ENCODE data around the gene LSAMP.

Gene LSAMP

DNA sequence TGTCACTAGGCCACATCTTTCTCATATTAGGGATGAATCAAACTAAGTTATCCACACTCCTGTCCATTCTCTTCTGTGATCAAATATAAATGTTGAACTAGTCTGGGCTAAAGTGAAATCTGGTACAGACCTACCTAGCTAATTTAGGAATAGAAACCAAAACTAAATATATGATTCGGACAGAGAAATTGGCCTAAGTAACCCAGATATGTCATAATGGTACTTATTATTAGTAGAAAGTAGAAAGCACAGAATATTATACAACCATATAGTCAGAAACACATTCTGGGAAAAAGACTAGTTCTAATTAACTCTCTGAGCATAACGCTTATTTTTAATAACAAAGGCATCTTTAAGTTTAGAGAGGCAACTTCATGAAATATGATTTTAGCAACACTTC, 389.0 kb downstream of the LSAMP start:
- no peak for DNase-seq (ENCODE audit: low read depth, low spot score)

DNA sequence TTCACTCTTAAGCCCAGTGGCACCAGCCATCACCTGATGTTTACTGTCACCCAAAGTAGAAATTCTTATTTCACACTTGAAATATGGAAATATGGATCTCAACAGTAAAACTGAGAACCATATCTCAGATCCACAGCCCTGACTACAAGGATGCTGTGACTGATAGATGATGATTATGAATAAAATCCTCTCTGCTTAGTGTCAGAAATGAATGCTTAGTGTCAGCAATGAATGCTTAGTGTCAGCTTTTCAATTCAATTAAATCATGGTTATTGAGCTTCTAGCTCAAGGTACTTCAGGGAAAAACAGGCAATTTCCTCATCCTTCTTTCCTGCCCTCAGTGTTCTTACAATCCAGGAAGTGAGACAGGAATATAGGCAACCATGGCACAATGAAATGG, 392.3 kb downstream of the LSAMP start:
- DNase-seq (ENCODE audit: low read depth, low spot score), result no peak

DNA sequence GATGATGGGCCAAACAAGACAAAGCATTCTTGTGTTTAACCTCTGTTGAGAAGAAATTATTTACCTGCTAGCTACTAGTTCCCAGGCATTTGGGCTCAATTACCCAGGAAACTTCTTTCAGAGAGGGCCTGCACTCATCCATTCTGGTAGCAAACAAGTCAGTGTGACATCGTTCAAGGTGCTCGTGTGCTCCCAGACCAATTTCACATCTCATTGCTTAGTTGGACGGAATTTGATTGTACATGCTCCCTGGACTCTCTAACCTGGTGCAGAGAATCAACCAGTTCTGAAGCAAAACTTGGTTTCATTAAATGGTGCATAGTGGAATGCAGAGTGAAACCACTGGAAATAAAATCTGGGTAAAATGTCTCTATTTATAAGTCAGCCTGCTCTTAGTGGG, 392.7 kb downstream of the LSAMP start:
- no peak for DNase-seq (ENCODE audit: low read depth, low spot score)

DNA sequence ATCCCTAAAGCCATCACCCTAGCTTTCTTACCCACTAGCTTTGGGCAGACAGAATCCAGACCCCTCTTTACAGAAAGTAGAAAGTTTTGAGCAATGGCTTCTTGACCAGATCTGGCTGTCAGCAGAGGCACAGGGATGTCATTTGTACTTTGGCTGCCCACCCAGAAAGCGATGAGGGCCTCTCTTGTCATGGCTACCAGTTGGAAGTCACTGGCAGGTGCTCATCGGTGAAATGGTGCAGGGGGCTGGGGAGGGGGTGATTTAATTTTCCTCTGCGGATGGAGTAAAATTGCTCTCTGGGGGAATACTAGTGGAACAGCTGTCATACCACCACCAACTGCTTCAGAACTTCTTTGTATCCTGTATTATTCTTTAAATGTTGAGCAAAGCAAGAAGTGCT, 393.7 kb downstream of the LSAMP start:
- DNase-seq (ENCODE audit: low read depth, low spot score), result no peak

DNA sequence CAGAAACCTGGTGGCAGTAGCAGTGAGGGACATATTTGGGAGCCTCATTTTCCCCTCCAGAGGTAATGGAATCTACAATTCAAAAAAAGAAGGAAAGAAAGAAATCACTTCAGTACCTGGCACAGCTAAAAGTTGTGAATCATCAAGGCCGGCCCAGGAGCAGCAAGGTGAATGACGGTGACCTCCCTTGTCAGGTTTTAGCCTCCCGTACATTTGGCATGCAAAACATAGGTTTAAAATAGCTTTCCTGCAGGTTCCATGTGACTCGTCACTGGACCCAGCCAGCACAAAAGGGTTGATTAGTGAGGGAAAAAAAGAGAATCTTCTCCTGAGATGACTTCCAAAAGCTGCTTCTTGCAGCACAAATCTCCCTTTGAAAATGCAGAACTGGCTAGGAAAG, 394.2 kb downstream of the LSAMP start:
- DNase-seq (ENCODE audit: low read depth, low spot score), result no peak

DNA sequence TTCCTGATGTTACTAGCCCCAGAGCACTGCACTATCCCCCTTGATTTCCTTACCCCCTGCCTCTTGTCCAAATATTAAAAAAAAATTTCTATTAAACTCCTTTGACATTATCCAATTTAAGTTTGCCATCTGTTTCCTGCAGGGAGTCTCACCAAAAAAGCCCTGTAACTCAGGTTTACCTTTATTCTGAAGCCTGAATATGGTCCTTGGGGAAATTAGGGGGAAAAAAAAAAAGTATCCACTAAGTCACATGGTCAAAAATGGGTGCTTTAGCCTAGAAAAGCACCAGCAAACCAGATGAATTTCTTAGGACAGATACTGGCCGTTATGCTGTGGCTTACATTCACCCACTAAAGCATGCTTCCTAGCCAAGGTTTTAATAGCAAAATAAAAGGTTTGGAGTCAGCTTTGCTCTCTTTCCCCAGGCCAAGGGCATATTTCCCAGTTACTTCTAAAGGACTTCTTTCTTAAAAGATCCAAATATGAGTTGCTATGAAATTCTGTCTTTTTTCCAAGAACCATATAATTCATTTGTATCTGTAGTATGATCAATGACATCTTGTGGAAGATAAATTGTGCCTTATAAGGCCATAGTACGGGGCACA, 394.9 kb downstream of the LSAMP start:
- DNase-seq (ENCODE audit: low read depth, low spot score), result no peak

DNA sequence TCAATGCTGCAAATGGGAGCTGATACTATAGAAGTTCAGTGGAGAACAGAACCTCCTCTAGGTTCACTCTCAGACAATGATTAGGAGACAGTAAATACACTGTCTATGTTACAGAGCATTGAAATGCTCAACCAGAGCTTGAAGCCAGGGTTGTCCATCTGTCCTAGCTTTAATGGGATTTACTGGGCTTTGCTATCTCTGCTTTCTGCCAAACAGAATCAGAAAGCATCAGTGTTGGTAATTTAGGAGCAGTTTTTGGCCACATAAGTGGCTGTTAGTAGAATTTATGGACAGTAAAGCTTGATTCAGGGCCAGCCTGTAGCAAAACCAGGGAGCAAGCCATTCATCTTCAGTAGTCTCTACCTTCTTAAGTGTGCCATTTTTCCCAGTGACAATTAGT, 396.3 kb downstream of the LSAMP start:
- DNase-seq (ENCODE audit: low read depth, low spot score), result no peak

DNA sequence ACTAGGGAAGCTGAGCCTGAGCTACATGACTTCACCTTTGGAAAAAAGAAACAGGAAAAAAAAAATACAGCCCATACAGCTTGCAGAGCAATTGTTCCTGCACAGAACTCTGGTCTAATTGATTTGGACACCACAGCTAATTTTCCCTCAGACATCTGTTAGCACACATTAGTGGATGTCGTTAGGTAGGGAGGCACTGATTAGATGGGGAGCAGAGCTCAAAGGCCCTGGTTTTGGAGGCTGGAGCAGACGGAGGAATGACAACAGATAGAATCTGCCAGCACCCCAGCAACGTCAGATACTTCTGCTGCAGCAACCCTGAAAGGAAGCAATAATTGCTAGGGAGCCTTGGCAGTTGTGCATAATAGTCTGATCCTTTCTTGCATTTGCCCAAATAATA, 398.9 kb downstream of the LSAMP start:
- DNase-seq (ENCODE audit: low read depth, low spot score), result no peak

DNA sequence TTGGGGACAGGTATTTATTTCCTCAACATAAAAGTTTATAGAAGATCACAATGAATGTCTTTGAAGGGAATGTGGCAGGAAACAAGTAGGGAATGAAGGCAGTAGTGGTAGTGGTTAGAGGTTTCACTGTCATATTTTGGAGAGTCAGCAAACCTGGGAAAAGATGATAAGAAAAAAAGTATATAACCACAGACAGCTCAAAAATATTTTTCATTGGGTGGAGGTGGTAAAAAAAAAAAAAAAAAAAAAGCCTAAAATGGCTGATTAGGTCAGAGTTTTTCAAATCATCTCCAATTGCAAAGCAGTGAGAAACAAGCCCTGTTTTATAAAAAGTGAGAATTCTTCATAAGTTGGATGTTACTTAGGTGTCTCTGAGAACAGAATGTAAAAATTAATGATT, 400.0 kb downstream of the LSAMP start:
- DNase-seq (ENCODE audit: low read depth, low spot score), result no peak

DNA sequence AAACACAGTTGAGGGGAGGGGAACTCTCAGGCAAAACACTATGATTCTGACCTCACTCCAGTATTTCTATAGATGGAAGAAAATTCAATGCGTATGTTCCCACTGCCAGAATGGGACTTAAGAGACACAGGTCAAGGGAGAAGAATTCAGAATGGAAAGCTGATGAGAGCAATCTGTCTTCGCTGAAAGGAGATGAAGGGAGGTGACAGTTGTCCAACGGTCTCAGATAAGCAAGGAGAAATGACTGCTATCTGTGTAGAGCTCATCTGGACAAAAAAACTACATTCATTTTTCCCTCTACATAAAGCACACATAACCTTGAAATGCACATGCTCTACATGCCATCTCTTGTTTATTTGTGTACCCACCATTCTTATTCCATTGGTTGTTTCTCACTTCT, 405.1 kb downstream of the LSAMP start:
- no peak for DNase-seq (ENCODE audit: low read depth, low spot score)

DNA sequence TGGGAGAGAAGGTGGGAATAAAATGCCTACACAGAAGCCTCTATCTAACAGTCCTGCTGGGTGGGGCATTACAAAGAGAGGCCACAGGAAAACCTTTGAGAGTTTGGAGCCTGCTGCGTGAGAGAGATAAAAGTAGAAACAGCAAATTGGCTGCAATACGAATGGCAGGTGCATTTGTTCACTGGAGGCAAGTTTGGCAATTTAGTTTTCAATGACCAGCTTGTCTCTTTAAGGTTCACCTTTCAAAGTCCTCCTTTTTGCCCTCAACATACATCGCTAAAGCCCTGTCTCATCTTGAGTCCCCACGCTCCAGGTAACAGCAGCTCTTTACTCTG, 405.7 kb downstream of the LSAMP start:
- no peak for DNase-seq (ENCODE audit: low read depth, low spot score)

DNA sequence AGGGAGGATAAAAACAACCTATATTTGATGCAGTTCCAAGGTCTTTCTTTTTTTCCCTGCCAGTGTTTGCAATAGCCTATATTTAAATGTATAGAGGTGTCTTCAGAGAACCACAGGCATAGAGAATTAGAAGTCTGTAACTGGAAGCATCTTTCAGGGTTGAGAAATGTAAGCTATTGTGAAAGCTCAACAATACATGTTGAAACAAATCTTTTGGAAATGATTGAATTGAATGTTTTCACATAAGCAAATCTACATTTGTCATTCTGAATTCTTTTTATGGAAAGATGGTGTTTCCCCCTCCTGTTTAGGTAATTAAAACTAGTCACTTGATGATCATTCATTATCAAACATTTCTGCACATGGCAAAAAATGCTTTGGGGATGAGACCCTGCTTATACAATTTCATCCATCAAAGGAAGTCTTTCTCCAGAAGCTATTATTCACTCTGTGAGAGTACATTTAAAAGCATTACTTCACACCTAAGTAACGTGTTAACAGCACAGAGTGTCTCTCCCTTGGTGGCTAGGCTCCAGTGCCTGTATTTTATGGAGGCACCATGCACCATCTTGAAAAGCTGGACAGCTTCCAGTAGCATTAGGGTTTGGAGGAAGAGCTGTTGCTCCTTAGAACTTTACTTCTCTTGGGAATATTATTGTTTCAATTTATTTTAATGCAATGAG, 406.2 kb downstream of the LSAMP start:
- no peak for DNase-seq (ENCODE audit: low read depth, low spot score)

DNA sequence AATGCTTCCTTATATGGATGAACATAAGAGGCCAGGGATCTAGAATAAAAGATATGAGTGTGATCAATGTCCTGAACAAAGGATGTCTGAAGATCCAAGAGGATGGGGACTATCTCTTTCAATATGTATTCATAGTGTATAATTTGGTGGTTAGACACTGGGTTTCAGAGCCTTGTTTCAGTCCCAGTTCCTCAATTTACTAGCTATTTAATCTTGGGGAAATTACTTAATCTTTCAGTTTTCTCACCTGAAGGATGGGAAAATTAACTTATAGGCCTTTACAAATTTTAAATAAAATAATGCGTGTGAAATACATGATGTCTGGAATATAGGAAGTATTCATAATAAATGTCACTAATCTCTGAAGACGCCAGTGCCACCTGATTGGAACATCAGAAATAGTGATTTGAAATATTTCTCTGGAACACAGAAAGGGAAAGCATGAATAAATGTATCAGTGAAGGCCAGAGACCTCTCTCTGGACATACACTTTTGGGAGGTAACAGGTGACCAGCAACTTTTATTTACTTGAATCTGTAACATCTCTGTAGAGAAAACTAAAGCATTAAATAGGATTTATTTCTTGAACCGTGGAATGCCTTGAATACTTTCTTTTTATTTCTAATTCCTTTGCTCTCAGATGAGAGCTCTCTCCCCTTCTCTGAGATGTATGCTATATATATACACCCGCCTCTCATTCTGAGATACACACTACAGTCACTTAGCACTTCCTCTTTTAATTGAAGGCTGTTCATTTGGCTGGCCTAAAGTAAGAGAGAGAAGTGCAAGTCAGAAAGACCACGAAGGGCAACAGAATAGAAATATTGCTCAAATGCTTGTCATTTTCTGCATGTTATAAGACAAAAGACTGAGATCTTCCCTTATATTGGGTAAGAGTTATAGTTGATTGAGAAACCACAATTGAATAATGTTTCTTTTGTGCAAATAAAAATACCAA, 407.1 kb downstream of the LSAMP start:
- DNase-seq (ENCODE audit: low read depth, low spot score), result no peak

DNA sequence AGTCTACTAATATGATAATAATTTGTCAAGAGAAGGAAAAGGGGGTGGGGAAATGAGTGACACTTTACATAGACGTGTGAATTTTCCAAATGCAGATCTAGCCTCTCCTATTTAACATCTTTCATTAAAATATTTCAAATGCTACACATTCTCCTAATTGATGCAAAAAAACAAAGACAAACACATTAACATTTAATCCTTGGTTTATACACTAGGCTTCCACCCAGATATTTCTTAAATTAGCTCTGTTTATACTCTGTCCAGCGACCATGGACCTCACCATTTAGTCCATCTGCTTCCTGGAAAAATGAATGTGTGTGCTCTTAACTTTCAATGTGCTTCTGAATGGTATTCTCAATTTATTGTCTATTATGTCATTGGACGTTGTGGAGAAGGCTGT, 409.9 kb downstream of the LSAMP start:
- no peak for DNase-seq (ENCODE audit: low read depth, low spot score)

DNA sequence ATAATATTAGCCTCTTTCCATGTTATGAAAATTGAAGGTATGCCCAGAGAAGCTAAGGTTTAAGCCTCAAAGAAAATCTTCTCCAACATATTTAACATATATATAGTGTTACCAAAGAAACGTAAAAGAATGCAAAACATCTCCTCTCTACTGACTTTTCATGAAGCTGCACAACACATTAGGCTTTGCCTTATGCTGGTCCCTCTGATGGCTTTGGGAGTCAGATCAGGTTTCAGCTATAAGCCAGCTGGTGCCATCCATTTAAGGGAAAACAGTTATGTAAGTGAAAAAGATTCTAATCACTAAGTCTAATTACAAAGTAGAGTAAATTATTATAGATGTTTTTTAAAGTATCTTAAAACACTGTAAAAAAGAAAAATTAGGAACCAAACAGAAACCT, 410.5 kb downstream of the LSAMP start:
- DNase-seq (ENCODE audit: low read depth, low spot score), result no peak

DNA sequence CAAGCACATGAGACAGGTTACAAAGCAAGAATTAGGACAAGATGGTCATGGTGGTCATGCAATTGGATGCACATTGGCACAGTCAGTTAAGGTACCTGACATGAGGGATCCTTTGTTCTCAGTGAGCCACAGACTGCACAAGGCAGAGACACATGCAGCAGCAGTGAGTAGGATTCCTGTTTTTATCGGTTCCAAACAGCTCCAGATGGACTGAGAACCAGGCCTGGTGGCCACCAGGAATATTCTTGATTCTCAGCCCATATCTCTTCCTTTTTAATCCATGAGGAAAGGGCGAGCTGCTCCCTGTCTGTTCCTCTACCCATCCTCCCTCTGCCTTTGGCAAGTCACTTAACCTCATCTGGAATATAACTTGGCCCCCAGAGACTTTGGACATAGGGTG, 411.2 kb downstream of the LSAMP start:
- no peak for DNase-seq (ENCODE audit: low read depth, low spot score)

DNA sequence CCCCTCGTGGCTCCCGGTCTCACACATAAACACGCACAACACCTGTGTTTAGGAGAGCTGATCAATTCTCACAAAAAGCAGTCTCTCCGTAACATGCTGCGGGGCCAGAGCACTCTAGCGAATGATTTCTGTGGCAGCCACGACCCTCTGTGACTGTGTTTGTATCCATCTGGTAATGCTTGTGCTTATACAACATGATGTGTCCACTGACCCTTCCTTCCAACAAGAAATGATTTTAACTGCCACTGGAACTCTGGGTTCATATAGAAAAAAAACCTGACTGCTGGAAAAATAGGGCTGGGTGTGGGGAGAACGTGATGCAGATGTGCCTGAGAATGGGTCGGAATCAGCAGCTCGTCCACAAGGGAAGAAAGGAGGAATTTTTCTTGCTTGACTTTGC, 411.8 kb downstream of the LSAMP start:
- no peak for DNase-seq (ENCODE audit: low read depth, low spot score)

DNA sequence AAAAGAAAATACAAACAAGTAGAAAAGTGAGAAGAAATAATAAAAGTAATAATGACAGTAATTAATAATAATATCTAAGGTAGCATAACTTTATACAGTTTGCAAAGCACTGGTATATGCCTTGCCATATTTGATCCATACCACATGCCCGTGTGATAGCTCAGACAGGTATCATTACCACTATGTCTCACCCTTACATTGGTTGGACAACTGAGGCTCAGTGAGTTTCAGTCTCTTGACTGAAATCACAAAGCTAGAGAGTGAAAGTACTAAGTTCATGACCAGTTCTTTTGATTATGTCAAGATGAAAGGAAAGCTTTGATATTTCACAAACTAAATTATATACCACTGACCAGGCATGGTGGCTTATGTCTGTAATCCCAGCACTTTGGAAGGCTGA, 413.1 kb downstream of the LSAMP start:
- DNase-seq (ENCODE audit: low read depth, low spot score), result no peak

DNA sequence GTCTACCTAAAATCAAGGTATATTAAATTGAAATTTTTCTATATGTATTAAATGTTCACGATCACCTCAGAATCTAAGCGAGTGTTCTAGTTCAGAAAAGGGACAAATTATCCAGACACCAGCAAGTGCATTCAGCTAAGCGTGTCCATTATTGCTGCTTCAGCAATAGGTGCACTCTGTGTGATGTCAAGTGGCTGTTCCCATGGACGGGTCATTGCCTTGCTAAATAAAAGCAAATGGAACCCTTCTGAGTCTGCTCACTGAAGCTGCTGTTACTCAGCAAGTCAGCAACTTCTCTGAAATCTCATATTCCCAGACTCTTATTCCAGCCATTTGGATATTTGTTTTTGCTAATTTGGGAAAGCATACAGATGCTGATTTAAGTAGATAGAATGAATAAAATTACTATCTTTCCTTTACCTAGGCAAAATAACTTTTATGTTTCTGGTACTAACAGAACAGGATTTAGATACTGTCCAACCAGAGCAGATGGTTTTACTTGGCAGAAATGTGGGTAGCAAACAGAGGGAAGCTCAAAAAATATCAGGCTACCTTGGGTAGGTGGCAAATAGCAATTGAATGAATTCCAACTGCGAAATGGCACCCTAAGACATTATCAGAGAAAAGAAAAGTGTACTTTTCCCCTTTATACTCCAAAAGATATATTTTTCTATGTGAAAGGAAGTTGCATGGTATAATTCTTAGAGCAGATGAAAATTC, 415.0 kb downstream of the LSAMP start:
- no peak for DNase-seq (ENCODE audit: low read depth, low spot score)

DNA sequence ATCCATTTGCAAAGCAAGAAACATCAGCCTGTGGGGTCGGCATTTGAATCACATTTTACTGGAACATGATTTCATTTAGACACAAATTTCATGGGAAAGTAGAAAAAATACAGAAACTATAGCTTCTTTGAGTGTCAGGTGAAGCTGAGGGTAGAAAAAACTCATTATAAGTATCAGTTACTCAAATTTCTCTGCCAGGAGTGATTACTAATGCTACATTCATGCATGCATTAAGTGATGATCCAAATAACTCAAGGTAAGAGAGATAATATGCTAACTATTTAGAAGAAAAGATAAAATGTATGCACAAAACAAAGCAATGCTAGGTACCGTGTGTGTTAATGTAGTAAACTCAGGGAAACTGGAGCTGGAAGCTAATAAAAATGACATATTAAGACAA, 416.0 kb downstream of the LSAMP start:
- no peak for DNase-seq (ENCODE audit: low read depth, low spot score)

DNA sequence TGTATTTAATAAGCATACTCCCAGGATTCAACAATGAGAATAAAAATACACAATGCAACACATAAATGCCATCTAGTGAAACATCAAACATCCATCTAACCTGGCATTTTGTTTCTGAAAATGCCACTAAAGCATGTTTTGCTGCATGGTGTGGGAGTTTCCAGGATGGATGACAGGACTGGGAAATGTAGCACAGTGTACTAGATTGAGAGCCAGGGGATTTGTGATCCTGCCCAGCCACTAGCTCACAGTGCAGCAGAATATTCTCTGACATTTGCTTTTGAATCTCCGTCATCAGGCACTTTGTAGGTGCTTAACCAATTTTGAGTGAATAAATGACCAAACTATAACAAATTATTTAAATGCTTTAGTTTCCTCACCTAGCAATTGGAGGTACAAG, 417.1 kb downstream of the LSAMP start:
- DNase-seq (ENCODE audit: low read depth, low spot score), result no peak

DNA sequence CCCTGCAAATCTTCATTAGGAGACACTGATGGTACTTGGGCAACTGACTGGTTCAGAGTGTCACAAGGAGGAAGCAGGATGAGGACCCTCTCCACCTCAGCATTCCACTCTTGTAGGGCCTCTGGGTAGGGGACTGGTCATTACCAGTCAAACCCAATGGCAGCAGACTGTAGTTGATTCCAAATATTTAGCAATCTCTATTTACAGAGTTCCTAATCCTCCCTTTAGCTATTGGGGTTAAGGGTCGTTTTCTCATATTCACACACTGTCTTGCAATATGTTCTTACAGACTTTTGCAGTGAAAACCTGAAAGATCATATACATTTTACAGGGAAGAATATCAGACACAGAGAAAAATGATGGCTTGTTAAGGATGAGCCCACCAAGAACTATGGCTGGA, 424.3 kb downstream of the LSAMP start:
- no peak for DNase-seq (ENCODE audit: low read depth, low spot score)

Measured in brain pericyte (primary cell).